CD14-positive monocyte (primary cell): ENCODE measurements around the gene PRKN. TPM values are rescaled to one million over a fixed set of nuclear protein-coding genes. Genes with fewer than 3 reads are reported as not detected.

Experiments used
- DNase-seq, 3 donors: peaks; one replicate each; pipeline ENCODE4 v3.0.0-alpha.2; 2011 to 2022
- H2AFZ ChIP-seq: 2 replicates; pipeline ENCODE4 v1.6.0; 2012; ENCODE audit warnings: mild to moderate bottlenecking, low read depth, low read length, inconsistent platforms; ENCODE audit not compliant: insufficient read depth, poor library complexity, severe bottlenecking
- H3K27ac ChIP-seq, 2 donors: 1 replicate in 1 of 2; 2 replicates in 1 of 2; pipeline ENCODE4 v1.5.1; 2012 to 2013; ENCODE audit warnings: low read length in 2 of 2, control low read depth in 1 of 2, inconsistent platforms in 1 of 2, low read depth in 1 of 2, mild to moderate bottlenecking in 1 of 2
- H3K27me3 ChIP-seq, 2 donors: one replicate each; pipeline versions ENCODE4 v1.6.0 to v1.6.1; 2011 to 2013; ENCODE audit warnings: low read length in 2 of 2; ENCODE audit not compliant: control insufficient read depth in 2 of 2, insufficient read depth in 2 of 2
- H3K36me3 ChIP-seq, 2 donors: replicated peaks in 1 of 2; 1 replicate in 1 of 2; 2 replicates in 1 of 2; pipeline versions ENCODE4 v1.5.1 to v1.6.1; 2012 to 2013; ENCODE audit warnings: low read length in 2 of 2, control low read depth in 1 of 2, inconsistent platforms in 1 of 2, mild to moderate bottlenecking in 1 of 2; ENCODE audit not compliant: insufficient read depth in 2 of 2, control insufficient read depth in 1 of 2
- H3K4me1 ChIP-seq, 2 donors: 1 replicate in 1 of 2; 2 replicates in 1 of 2; pipeline versions ENCODE4 v1.5.1 to v1.6.1; 2012 to 2013; ENCODE audit warnings: low read length in 2 of 2, control low read depth in 1 of 2, inconsistent platforms in 1 of 2, mild to moderate bottlenecking in 1 of 2, moderate library complexity in 1 of 2; ENCODE audit not compliant: insufficient read depth in 2 of 2, control insufficient read depth in 1 of 2
- H3K4me2 ChIP-seq: replicated peaks from 2 replicates; pipeline ENCODE3; 2012; ENCODE audit warnings: low read length, moderate library complexity, mild to moderate bottlenecking; ENCODE audit not compliant: poor library complexity, severe bottlenecking; ENCODE audit errors: extremely low read depth
- H3K4me3 ChIP-seq, 3 experiments: fragments of 200-600 bp in 1 of 3; sonication (generic) in 1 of 3; replicated peaks in 1 of 3; 1 replicate in 2 of 3; 2 replicates in 1 of 3; pipeline ENCODE4 v1.5.1; 2011 to 2013; ENCODE audit warnings: low read length in 3 of 3, mild to moderate bottlenecking in 3 of 3, control low read depth in 2 of 3, low read depth in 2 of 3, inconsistent platforms in 1 of 3, moderate library complexity in 1 of 3
- H3K79me2 ChIP-seq: 2 replicates; pipeline ENCODE4 v1.6.0; 2012; ENCODE audit warnings: mild to moderate bottlenecking, control low read depth, inconsistent platforms, low read length, moderate library complexity; ENCODE audit not compliant: insufficient read depth
- H3K9ac ChIP-seq: 2 replicates; pipeline ENCODE4 v1.6.0; 2017; ENCODE audit warnings: low read length, mild to moderate bottlenecking; ENCODE audit not compliant: insufficient read depth, poor library complexity, severe bottlenecking
- H3K9me3 ChIP-seq, 2 donors: replicated peaks in 1 of 2; 1 replicate in 1 of 2; 2 replicates in 1 of 2; pipeline versions ENCODE4 v1.5.1 to v1.6.1; 2012 to 2013; ENCODE audit warnings: low read length in 2 of 2, control low read depth in 1 of 2; ENCODE audit not compliant: control insufficient read depth in 1 of 2, insufficient read depth in 1 of 2
- H4K20me1 ChIP-seq: 2 replicates; pipeline ENCODE4 v1.6.0; 2012; ENCODE audit warnings: mild to moderate bottlenecking, low read length, control low read depth, moderate library complexity; ENCODE audit not compliant: insufficient read depth
- H3K27ac Mint-ChIP-seq, 7 donors: one replicate each; pipeline ENCODE4 v1.8.0; 2020; ENCODE audit warnings: mild to moderate bottlenecking in 7 of 7, mixed read lengths in 7 of 7, moderate library complexity in 6 of 7, inconsistent platforms in 2 of 7
- H3K27me3 Mint-ChIP-seq, 3 donors: one replicate each; pipeline ENCODE4 v1.8.0; 2021 to 2022; ENCODE audit warnings: low read depth in 3 of 3, mild to moderate bottlenecking in 3 of 3, mixed read lengths in 3 of 3, moderate library complexity in 3 of 3, inconsistent platforms in 1 of 3
- H3K36me3 Mint-ChIP-seq, 2 donors: one replicate each; pipeline ENCODE4 v1.8.0; 2020; ENCODE audit warnings: mixed read lengths in 2 of 2, inconsistent platforms in 1 of 2, mild to moderate bottlenecking in 1 of 2
- H3K4me1 Mint-ChIP-seq: one replicate; pipeline ENCODE4 v1.8.0; 2020; ENCODE audit warnings: mild to moderate bottlenecking, mixed read lengths
- H3K4me3 Mint-ChIP-seq, 2 donors: one replicate each; pipeline ENCODE4 v1.8.0; 2020; ENCODE audit warnings: mild to moderate bottlenecking in 2 of 2, mixed read lengths in 2 of 2, moderate library complexity in 1 of 2
- H3K9me3 Mint-ChIP-seq, 7 donors: one replicate each; pipeline ENCODE4 v1.8.0; 2020 to 2022; ENCODE audit warnings: mixed read lengths in 7 of 7, mild to moderate bottlenecking in 6 of 7, moderate library complexity in 6 of 7, inconsistent platforms in 2 of 7
- CTCF ChIP-seq: fragments of 200-600 bp; IDR thresholded peaks from one replicate; pipeline ENCODE4 v1.8.0; 2022; ENCODE audit warnings: antibody characterized with exemption, mild to moderate bottlenecking
- WGBS: methylation state at CpG from one replicate; pipeline ENCODE4 v1.1.5; 2013; ENCODE audit warnings: missing lambda C conversion rate; ENCODE audit not compliant: insufficient coverage; 5-methylcytosine and 5-hydroxymethylcytosine counted together
- intact Hi-C, 2 donors: fragments of 100-400 bp; cut with micrococcal nuclease; formaldehyde crosslinking; loops; one replicate each; pipeline versions ENCODE4 v1.15.0 to v1.15.1; 2023
- polyA plus RNA-seq, 3 donors: library from polyadenylated mRNA; depleted of rRNA in 1 of 3; unstranded in 2 of 3; stranded (reverse) in 1 of 3; fragments of 300-500 nt in 2 of 3; fragments of >200 nt in 1 of 3; fragmentation: Illumina TruSeq in 2 of 3; gene quantifications; 1 replicate in 2 of 3; 2 replicates in 1 of 3; pipeline ENCODE4 v1.2.3, GENCODE V29; 2012 to 2021

Gene PRKN
- polyA plus RNA-seq, 3 donors, result 0.19 to 0.21 TPM; not detected in 1

GRCh38 chr6:161926324-161926723, 801.2 kb downstream of the PRKN start:
- TF ChIP-seq CTCF, result no peak
- Mint-ChIP-seq H3K27me3 (no peaks in the 10 kb centered on the region), H3K4me1 (peaks cover 6% of the 10 kb centered on the region), H3K9me3 (no peaks in the 10 kb centered on the region), H3K4me3 (no peak overlapping the region), H3K36me3 (no peaks in the 10 kb centered on the region), H3K27ac (no peak overlapping the region)
- H3K27ac ChIP-seq, result no peak overlapping the region
- no CpG with 5 or more reads among the region's 5 CpGs for WGBS
- intact Hi-C loops, result no loop called here
- H3K27me3 ChIP-seq, result no peaks in the 10 kb centered on the region
- H3K4me3 ChIP-seq, result no peak overlapping the region
- no peaks in the 10 kb centered on the region for H3K36me3 ChIP-seq
- H3K9me3 ChIP-seq, result no peaks in the 10 kb centered on the region
- H4K20me1 ChIP-seq, result no peaks in the 10 kb centered on the region
- no peaks in the 10 kb centered on the region for H3K4me1 ChIP-seq
- no peak overlapping the region for H3K9ac ChIP-seq
- no peak overlapping the region for H3K4me2 ChIP-seq
- H3K79me2 ChIP-seq, result no peaks in the 10 kb centered on the region
- DNase-seq, result no peak
- no peak overlapping the region for H2AFZ ChIP-seq

- no peaks in the 10 kb centered on the region for H3K36me3 ChIP-seq
- no peak for DNase-seq
- H3K4me1 ChIP-seq, result no peaks in the 10 kb centered on the region
- no peak overlapping the region for H3K4me2 ChIP-seq
- no peak overlapping the region for H3K9ac ChIP-seq
- Mint-ChIP-seq H3K9me3 (no peaks in the 10 kb centered on the region), H3K27me3 (no peaks in the 10 kb centered on the region), H3K4me3 (no peak overlapping the region), H3K27ac (no peak overlapping the region), H3K36me3 (no peaks in the 10 kb centered on the region), H3K4me1 (peaks cover 6% of the 10 kb centered on the region)
- intact Hi-C loops, result no loop called here
- H3K9me3 ChIP-seq, result no peaks in the 10 kb centered on the region
- no peak for TF ChIP-seq CTCF
- H3K79me2 ChIP-seq, result no peaks in the 10 kb centered on the region
- H3K27ac ChIP-seq, result no peak overlapping the region
- no peaks in the 10 kb centered on the region for H4K20me1 ChIP-seq
- WGBS, result no CpG with 5 or more reads among the region's 5 CpGs
- no peak overlapping the region for H2AFZ ChIP-seq
- no peak overlapping the region for H3K4me3 ChIP-seq
- no peaks in the 10 kb centered on the region for H3K27me3 ChIP-seq
Measured at GRCh38 chr6:161924516-161925116, 803.0 kb downstream of the PRKN start.
